Body of pancreas (tissue), 4 donors: ENCODE measurements around the gene EFCAB14. TPM values are rescaled to one million over a fixed set of nuclear protein-coding genes. Genes with fewer than 3 reads are reported as not detected.
"Not testable (repeated sequence)": the region's sequence is repeated elsewhere in the genome, so short reads cannot be mapped to it uniquely, and the experiment has no call there.

Source experiments
- ATAC-seq: fragments of 150-250 bp; one replicate; pipeline ENCODE4 v1.9.1; 2016
- DNase-seq, 4 donors: peaks; one replicate each; pipeline ENCODE4 v3.0.0-alpha.2; 2019
- H3K27ac ChIP-seq, 4 donors: fragments of 200-600 bp; sonication (generic); 1 replicate in 3 of 4; 2 replicates in 1 of 4; pipeline versions ENCODE4 v1.5.1 to v1.6.1; 2016 to 2019; ENCODE audit warnings: mild to moderate bottlenecking in 1 of 4, mixed read lengths in 1 of 4, moderate library complexity in 1 of 4
- H3K27me3 ChIP-seq, 2 donors: fragments of 200-600 bp; sonication (generic); one replicate each; pipeline ENCODE4 v1.6.0; 2016; ENCODE audit warnings: mild to moderate bottlenecking in 1 of 2
- H3K36me3 ChIP-seq, 2 donors: fragments of 200-600 bp; sonication (generic); replicated peaks in 1 of 2; 2 replicates each; pipeline ENCODE4 v1.5.1; 2016; ENCODE audit warnings: low read depth in 2 of 2; ENCODE audit not compliant: insufficient read depth in 1 of 2
- H3K4me1 ChIP-seq: fragments of 200-600 bp; sonication (generic); one replicate; pipeline ENCODE4 v1.6.0; 2016
- H3K4me3 ChIP-seq, 2 donors: fragments of 200-600 bp; sonication (generic); 1 replicate in 1 of 2; 2 replicates in 1 of 2; pipeline ENCODE4 v1.5.1; 2016 to 2019
- H3K9me3 ChIP-seq, 3 donors: fragments of 200-600 bp; sonication (generic); 1 replicate in 2 of 3; 2 replicates in 1 of 3; pipeline ENCODE4 v1.5.1; 2016
- CTCF ChIP-seq, 7 experiments: fragments of 450-650 bp in 4 of 7; fragments of 200-600 bp in 3 of 7; sonication (generic) in 3 of 7; IDR thresholded peaks; one replicate each; pipeline ENCODE4 v1.5.1; 2016 to 2019; ENCODE audit warnings: antibody characterized with exemption in 7 of 7
- POLR2A ChIP-seq, 3 donors: fragments of 450-650 bp; IDR thresholded peaks; one replicate each; pipeline ENCODE4 v1.6.1; 2016; ENCODE audit warnings: antibody characterized with exemption in 3 of 3, mild to moderate bottlenecking in 2 of 3
- WGBS, 2 donors: methylation state at CpG; one replicate each; pipeline ENCODE4 v1.1.5; 2017; 5-methylcytosine and 5-hydroxymethylcytosine counted together
- intact Hi-C: fragments of 100-400 bp; cut with DNase I; formaldehyde crosslinking; loops from one replicate; pipeline ENCODE4 v1.15.1; 2023
- total RNA-seq, 2 donors: library from RNA; depleted of rRNA; stranded (reverse); fragments of >200 nt; gene quantifications; one replicate each; pipeline ENCODE4 v1.1.0, GENCODE V29; 2016

Gene EFCAB14
- total RNA-seq, 2 donors from 2014 or later: 36.9 to 40.7 TPM

GRCh38 chr1:46699666-46700065 lies 19.2 kb downstream of the EFCAB14 start:
- H3K4me1 ChIP-seq: peaks cover 7% of the 10 kb centered on the region
- no peak for TF ChIP-seq POLR2A (IDR thresholded peaks at IDR 0.05)
- TF ChIP-seq CTCF (IDR thresholded peaks at IDR 0.05): no peak
- WGBS, 2 donors: 65 to 89% methylated on average over 2 to 3 of the region's 3 CpGs
- no peak overlapping the region for H3K27ac ChIP-seq
- no peak overlapping the region for H3K4me3 ChIP-seq
- no peak for DNase-seq
- H3K36me3 ChIP-seq: peaks cover 0 to 4% of the 10 kb centered on the region in 2 donors
- no peaks in the 10 kb centered on the region for H3K9me3 ChIP-seq
- no peak for ATAC-seq
- no peaks in the 10 kb centered on the region for H3K27me3 ChIP-seq
- intact Hi-C loops: no loop called here

- no peak for ATAC-seq
- TF ChIP-seq CTCF (IDR thresholded peaks at IDR 0.05) (no peak), POLR2A (IDR thresholded peaks at IDR 0.05) (no peak)
- intact Hi-C loops: no loop called here
Observed at GRCh38 chr1:46697053-46697452, 21.9 kb downstream of the EFCAB14 start.

GRCh38 chr1:46694676-46695075 lies 24.2 kb downstream of the EFCAB14 start:
- H3K27me3 ChIP-seq, H3K36me3 ChIP-seq, H3K27ac ChIP-seq, H3K4me3 ChIP-seq, intact Hi-C loops, H3K9me3 ChIP-seq, ATAC-seq, DNase-seq: not testable (repeated sequence)
- H3K4me1 ChIP-seq: peaks cover 14% of the 10 kb centered on the region
- 90 to 98% methylated on average over 3 to 4 of the region's 4 CpGs for WGBS, 2 donors

More at GRCh38 chr1:46697053-46697452, 21.9 kb downstream of the EFCAB14 start:
- Histone ChIP-seq H3K9me3 (no peaks in the 10 kb centered on the region), H3K27me3 (no peaks in the 10 kb centered on the region), H3K36me3 (peaks cover 0 to 4% of the 10 kb centered on the region in 2 donors), H3K4me3 (no peak overlapping the region), H3K4me1 (peaks cover 8% of the 10 kb centered on the region), H3K27ac (no peak overlapping the region)
- no peak for DNase-seq
- 94 to 96% methylated on average over 2 of the region's 2 CpGs for WGBS, 2 donors

- intact Hi-C loops: no loop called here
- Histone ChIP-seq H3K27ac (no peak overlapping the region), H3K9me3 (no peaks in the 10 kb centered on the region), H3K27me3 (no peaks in the 10 kb centered on the region), H3K4me1 (peaks cover 26% of the 10 kb centered on the region), H3K4me3 (no peak overlapping the region), H3K36me3 (peaks cover 3 to 15% of the 10 kb centered on the region in 2 donors)
- TF ChIP-seq CTCF (IDR thresholded peaks at IDR 0.05) (no peak), POLR2A (IDR thresholded peaks at IDR 0.05) (no peak)
- WGBS, 2 donors: 27 to 65% methylated on average over 3 of the region's 3 CpGs
- DNase-seq: no peak
- ATAC-seq: no peak
Observed at GRCh38 chr1:46692811-46693770, 25.8 kb downstream of the EFCAB14 start.

DNA sequence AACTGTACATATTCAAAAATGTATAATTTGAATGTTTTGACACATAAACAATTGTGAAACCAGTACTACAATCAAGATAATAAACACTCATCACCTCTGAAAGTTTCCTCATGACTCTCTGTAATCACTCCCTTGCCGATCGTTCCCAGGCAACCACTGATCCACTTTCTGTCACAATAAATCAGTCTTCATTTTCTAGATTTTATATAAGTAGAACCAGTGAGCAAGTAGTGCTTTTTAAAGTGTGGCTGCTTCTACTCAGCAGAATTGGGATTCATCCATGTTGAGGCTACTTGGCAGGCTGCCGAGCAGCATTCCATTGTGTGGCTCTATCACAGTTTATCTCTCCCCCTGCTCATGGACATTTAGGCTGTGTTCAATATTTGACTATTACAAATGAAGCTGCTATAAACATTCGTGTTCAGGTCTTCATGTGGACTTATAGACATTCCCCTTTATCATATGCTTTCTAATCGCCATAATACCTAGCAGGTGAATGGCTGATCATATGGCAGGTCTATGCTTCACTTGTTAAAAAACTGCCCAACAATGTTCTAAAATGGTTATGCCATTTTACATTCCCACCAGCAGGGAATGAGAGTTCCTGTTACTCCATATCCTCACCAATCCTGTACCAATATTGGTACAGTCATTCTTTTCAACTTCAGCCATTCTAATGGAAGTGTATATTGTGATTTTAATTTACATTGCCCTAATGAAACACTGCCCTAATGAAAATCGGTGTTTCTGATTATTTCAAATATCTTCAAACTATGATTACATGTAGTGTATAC lies 26.7 kb downstream of the EFCAB14 start:
- DNase-seq: peak in 2 of 4 donors; percentile 21 to 31
- intact Hi-C loops: no loop called here
- Histone ChIP-seq H3K27ac (no peak overlapping the region), H3K27me3 (no peaks in the 10 kb centered on the region), H3K9me3 (no peaks in the 10 kb centered on the region), H3K4me1 (peaks cover 35% of the 10 kb centered on the region), H3K4me3 (no peak overlapping the region), H3K36me3 (peaks cover 3 to 17% of the 10 kb centered on the region in 2 donors)
- TF ChIP-seq CTCF (IDR thresholded peaks at IDR 0.05) (no peak), POLR2A (IDR thresholded peaks at IDR 0.05) (no peak)
- WGBS, 2 donors: 50 to 55% methylated on average over 6 of the region's 6 CpGs
- ATAC-seq: no peak
